ENCODE data around the gene KRT20. TPM values are rescaled to one million over a fixed set of nuclear protein-coding genes. Genes with fewer than 3 reads are reported as not detected.
"Not testable (repeated sequence)": the region's sequence is repeated elsewhere in the genome, so short reads cannot be mapped to it uniquely, and the experiment has no call there.

KRT20 gene
- polyA plus RNA-seq, 3 donors = not detected

DNA sequence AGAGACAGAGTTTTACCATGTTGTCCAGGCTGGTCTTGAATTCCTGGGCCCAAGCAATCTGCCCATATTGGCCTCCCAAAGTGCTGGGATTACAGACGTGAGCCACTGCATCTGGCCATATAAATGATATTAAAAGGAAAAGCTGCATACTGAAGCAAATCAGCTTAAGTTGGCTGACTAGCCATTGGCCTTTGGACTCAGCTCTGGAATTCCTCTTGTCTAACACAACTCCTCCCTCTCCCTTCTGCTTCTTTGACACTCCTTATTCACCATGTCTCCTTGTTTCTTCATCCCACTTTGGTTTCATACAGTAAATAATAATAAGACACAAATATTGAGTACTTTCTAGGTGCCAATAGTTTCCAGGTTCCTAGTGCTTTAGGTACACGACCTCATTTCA is 25.5 kb downstream of the KRT20 start:
- TF ChIP-seq, protein P1, sequence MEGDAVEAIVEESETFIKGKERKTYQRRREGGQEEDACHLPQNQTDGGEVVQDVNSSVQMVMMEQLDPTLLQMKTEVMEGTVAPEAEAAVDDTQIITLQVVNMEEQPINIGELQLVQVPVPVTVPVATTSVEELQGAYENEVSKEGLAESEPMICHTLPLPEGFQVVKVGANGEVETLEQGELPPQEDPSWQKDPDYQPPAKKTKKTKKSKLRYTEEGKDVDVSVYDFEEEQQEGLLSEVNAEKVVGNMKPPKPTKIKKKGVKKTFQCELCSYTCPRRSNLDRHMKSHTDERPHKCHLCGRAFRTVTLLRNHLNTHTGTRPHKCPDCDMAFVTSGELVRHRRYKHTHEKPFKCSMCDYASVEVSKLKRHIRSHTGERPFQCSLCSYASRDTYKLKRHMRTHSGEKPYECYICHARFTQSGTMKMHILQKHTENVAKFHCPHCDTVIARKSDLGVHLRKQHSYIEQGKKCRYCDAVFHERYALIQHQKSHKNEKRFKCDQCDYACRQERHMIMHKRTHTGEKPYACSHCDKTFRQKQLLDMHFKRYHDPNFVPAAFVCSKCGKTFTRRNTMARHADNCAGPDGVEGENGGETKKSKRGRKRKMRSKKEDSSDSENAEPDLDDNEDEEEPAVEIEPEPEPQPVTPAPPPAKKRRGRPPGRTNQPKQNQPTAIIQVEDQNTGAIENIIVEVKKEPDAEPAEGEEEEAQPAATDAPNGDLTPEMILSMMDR (IDR thresholded peaks at IDR 0.05) = no peak
- no peaks in the 10 kb centered on the region for H3K27me3 ChIP-seq (ENCODE audit: control insufficient read depth in 2 of 2, insufficient read depth in 2 of 2, low read length in 2 of 2)
- Mint-ChIP-seq H3K9me3 (peaks cover 0 to 2% (median 0%) of the 10 kb centered on the region in 7 donors), H3K27me3 (ENCODE audit: low read depth in 3 of 3) (peaks cover 12 to 19% (median 14%) of the 10 kb centered on the region in 3 donors), H3K36me3 (no peaks in the 10 kb centered on the region), H3K4me1 (no peaks in the 10 kb centered on the region), H3K27ac (no peak overlapping the region), H3K4me3 (no peak overlapping the region)
- no peak overlapping the region for H3K9ac ChIP-seq (ENCODE audit: insufficient read depth, low read length, poor library complexity, severe bottlenecking)
- 90% methylated on average over 2 of the region's 2 CpGs for WGBS (ENCODE audit: insufficient coverage)
- H3K4me3 ChIP-seq (replicated peaks in 1 of 3; ENCODE audit: low read depth in 2 of 3, low read length in 3 of 3) = no peak overlapping the region
- H2AFZ ChIP-seq (ENCODE audit: insufficient read depth, low read depth, low read length, poor library complexity, severe bottlenecking) = no peak overlapping the region
- no peaks in the 10 kb centered on the region for H3K9me3 ChIP-seq (replicated peaks in 1 of 2; ENCODE audit: control insufficient read depth in 1 of 2, insufficient read depth in 1 of 2, low read length in 2 of 2)
- H3K4me2 ChIP-seq (replicated peaks; ENCODE audit: extremely low read depth, low read length, poor library complexity, severe bottlenecking) = no peak overlapping the region
- DNase-seq = no peak
- H3K79me2 ChIP-seq (ENCODE audit: insufficient read depth, low read length) = no peaks in the 10 kb centered on the region
- H3K4me1 ChIP-seq (ENCODE audit: control insufficient read depth in 1 of 2, insufficient read depth in 2 of 2, low read length in 2 of 2) = no peaks in the 10 kb centered on the region
- intact Hi-C loops (cut with micrococcal nuclease) = no loop called here
- H3K27ac ChIP-seq (ENCODE audit: low read depth in 1 of 2, low read length in 2 of 2) = no peak overlapping the region
- H4K20me1 ChIP-seq (ENCODE audit: insufficient read depth, low read length) = no peaks in the 10 kb centered on the region
- H3K36me3 ChIP-seq (replicated peaks in 1 of 2; ENCODE audit: control insufficient read depth in 1 of 2, insufficient read depth in 2 of 2, low read length in 2 of 2) = no peaks in the 10 kb centered on the region

- peaks cover 12 to 19% (median 14%) of the 10 kb centered on the region in 3 donors for H3K27me3 Mint-ChIP-seq (ENCODE audit: low read depth in 3 of 3)
- H3K4me3 Mint-ChIP-seq; H3K4me2 ChIP-seq (replicated peaks; ENCODE audit: extremely low read depth, low read length, poor library complexity, severe bottlenecking); intact Hi-C loops (cut with micrococcal nuclease); H3K4me1 ChIP-seq (ENCODE audit: control insufficient read depth in 1 of 2, insufficient read depth in 2 of 2, low read length in 2 of 2); H3K27ac ChIP-seq (ENCODE audit: low read depth in 1 of 2, low read length in 2 of 2); H3K27me3 ChIP-seq (ENCODE audit: control insufficient read depth in 2 of 2, insufficient read depth in 2 of 2, low read length in 2 of 2); H3K9me3 ChIP-seq (replicated peaks in 1 of 2; ENCODE audit: control insufficient read depth in 1 of 2, insufficient read depth in 1 of 2, low read length in 2 of 2); H3K36me3 Mint-ChIP-seq; H4K20me1 ChIP-seq (ENCODE audit: insufficient read depth, low read length); DNase-seq; H3K4me1 Mint-ChIP-seq; H3K4me3 ChIP-seq (replicated peaks in 1 of 3; ENCODE audit: low read depth in 2 of 3, low read length in 3 of 3); H3K36me3 ChIP-seq (replicated peaks in 1 of 2; ENCODE audit: control insufficient read depth in 1 of 2, insufficient read depth in 2 of 2, low read length in 2 of 2); H3K27ac Mint-ChIP-seq; H3K79me2 ChIP-seq (ENCODE audit: insufficient read depth, low read length); H3K9me3 Mint-ChIP-seq; H3K9ac ChIP-seq (ENCODE audit: insufficient read depth, low read length, poor library complexity, severe bottlenecking); H2AFZ ChIP-seq (ENCODE audit: insufficient read depth, low read depth, low read length, poor library complexity, severe bottlenecking): not testable (repeated sequence)
- no CpG with 5 or more reads among the region's 2 CpGs for WGBS (ENCODE audit: insufficient coverage)
Observed at GRCh38 chr17:40858667-40859066, 26.4 kb downstream of the KRT20 start.
